Endodermal cell (in vitro differentiated cells): ENCODE data around the gene SDC4. TPM values are rescaled to one million over a fixed set of nuclear protein-coding genes. Genes with fewer than 3 reads are reported as not detected.

Experiments used
- DNase-seq: peaks from one replicate; pipeline ENCODE4 v3.0.0-alpha.2; 2017
- H3K27ac ChIP-seq: 2 replicates; pipeline ENCODE4 v1.5.1; 2013; ENCODE audit warnings: mild to moderate bottlenecking, low read depth, low read length, moderate library complexity
- H3K27me3 ChIP-seq: 2 replicates; pipeline ENCODE4 v1.6.1; 2013; ENCODE audit warnings: mild to moderate bottlenecking, low read length, moderate library complexity; ENCODE audit not compliant: insufficient read depth, control insufficient read depth, poor library complexity, severe bottlenecking
- H3K36me3 ChIP-seq: 2 replicates; pipeline ENCODE4 v1.7.0; 2013; ENCODE audit warnings: mild to moderate bottlenecking, low read length, moderate library complexity; ENCODE audit not compliant: control insufficient read depth, insufficient read depth
- H3K4me1 ChIP-seq: one replicate; pipeline ENCODE4 v1.7.0; 2013; ENCODE audit warnings: low read length; ENCODE audit not compliant: control insufficient read depth, insufficient read depth
- H3K4me3 ChIP-seq: 2 replicates; pipeline ENCODE4 v1.5.1; 2013; ENCODE audit warnings: mild to moderate bottlenecking, low read length, moderate library complexity
- H3K9ac ChIP-seq: 2 replicates; pipeline ENCODE4 v1.6.1; 2013; ENCODE audit warnings: mild to moderate bottlenecking, low read length, moderate library complexity; ENCODE audit not compliant: poor library complexity, severe bottlenecking; ENCODE audit errors: extremely low read depth
- H3K9me3 ChIP-seq: 2 replicates; pipeline ENCODE4 v1.6.1; 2013; ENCODE audit warnings: mild to moderate bottlenecking, low read length, moderate library complexity; ENCODE audit not compliant: control insufficient read depth
- H3K27ac Mint-ChIP-seq: 2 replicates; pipeline ENCODE4 v1.8.0; 2020; ENCODE audit warnings: mixed read lengths
- H3K27me3 Mint-ChIP-seq: 2 replicates; pipeline ENCODE4 v1.8.0; 2021; ENCODE audit warnings: mild to moderate bottlenecking, mixed read lengths; ENCODE audit not compliant: insufficient read depth
- H3K36me3 Mint-ChIP-seq: 2 replicates; pipeline ENCODE4 v1.8.0; 2020; ENCODE audit warnings: low read depth, mixed read lengths
- H3K4me1 Mint-ChIP-seq: 2 replicates; pipeline ENCODE4 v1.8.0; 2020; ENCODE audit warnings: mixed read lengths
- H3K4me3 Mint-ChIP-seq: 2 replicates; pipeline ENCODE4 v1.8.0; 2020; ENCODE audit warnings: mild to moderate bottlenecking, moderate library complexity, mixed read lengths
- H3K9me3 Mint-ChIP-seq: 2 replicates; pipeline ENCODE4 v1.8.0; 2020; ENCODE audit warnings: mild to moderate bottlenecking, mixed read lengths
- whole genome bisulfite sequencing, 2 experiments: methylation state at CpG; one replicate each; pipeline versions ENCODE4 v1.1.5 to v1.1.7; 2013; ENCODE audit warnings: missing lambda C conversion rate in 2 of 2, mixed read lengths in 1 of 2; ENCODE audit not compliant: insufficient coverage in 1 of 2, insufficient read length in 1 of 2; 5-methylcytosine and 5-hydroxymethylcytosine counted together
- total RNA-seq, 2 donors: library from RNA; stranded (reverse); fragmentation: NEBNext Ultra II Directional in 1 of 2; extraction: Animal tissue kit (Norgen Biotek cat#: 25700) in 1 of 2; gene quantifications; 2 replicates in 1 of 2; 3 replicates in 1 of 2; pipeline ENCODE4 v1.2.1, GENCODE V29; 2021
- TF ChIP-seq, protein P1 (sequence below): fragments of 200-600 bp; sonication (generic); conservative IDR thresholded peaks from 2 replicates; pipeline ENCODE4 v1.5.0; 2021; ENCODE audit warnings: antibody characterized with exemption, mild to moderate bottlenecking

The SDC4 gene
- total RNA-seq, 2 donors from 2014 or later = 78.0 to 118 TPM

DNA sequence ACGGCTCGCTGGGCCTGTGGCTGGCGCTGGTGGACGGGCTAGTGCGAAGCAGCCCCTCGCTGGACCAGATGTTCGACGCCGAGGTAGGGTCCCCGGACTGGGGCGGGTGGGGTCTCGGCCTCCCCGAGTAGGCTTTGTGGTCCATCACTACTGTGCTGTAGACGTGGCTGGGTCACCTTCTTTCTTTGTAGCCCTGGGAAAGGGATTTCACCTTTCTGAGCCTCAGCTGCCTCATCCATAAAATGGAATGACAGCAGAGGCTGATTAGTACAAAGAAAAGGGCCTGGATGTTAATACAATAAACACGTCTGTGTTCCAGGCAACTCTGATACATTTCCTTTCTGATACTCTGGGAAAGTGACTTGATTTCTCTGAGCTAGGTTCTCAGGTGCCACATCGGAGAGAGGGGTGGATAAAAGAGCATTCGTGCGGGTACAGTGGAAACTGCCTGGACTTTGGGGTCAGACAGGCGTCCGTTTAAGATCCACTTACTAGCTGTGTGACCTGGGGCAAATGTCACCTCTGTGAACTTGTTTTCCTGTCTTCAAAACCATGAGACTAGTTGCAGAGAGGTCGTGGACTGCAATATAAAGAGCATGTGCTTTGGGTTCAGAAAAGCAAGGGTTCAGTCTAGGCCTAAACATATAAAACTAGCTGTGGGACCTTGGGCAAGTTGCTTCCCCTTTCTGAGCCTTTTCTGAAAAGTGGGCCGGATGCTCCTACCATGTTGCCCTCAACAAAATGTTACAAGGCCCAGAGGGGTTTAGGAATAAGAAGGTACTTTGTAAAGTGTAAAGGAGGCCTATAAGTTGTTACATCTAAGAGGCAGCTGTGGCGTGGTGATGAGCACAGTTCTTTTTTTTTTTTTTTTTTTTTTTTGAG is 15.6 kb upstream of the SDC4 start:
- Histone ChIP-seq H3K27me3 (no peaks in the 10 kb centered on the region), H3K4me3 (peak overlapping the region; percentile 88), H3K36me3 (peaks cover 37% of the 10 kb centered on the region), H3K9ac (peak overlapping the region; percentile 84), H3K9me3 (no peaks in the 10 kb centered on the region), H3K27ac (peak overlapping the region; percentile 82), H3K4me1 (no peaks in the 10 kb centered on the region)
- TF ChIP-seq, protein P1, sequence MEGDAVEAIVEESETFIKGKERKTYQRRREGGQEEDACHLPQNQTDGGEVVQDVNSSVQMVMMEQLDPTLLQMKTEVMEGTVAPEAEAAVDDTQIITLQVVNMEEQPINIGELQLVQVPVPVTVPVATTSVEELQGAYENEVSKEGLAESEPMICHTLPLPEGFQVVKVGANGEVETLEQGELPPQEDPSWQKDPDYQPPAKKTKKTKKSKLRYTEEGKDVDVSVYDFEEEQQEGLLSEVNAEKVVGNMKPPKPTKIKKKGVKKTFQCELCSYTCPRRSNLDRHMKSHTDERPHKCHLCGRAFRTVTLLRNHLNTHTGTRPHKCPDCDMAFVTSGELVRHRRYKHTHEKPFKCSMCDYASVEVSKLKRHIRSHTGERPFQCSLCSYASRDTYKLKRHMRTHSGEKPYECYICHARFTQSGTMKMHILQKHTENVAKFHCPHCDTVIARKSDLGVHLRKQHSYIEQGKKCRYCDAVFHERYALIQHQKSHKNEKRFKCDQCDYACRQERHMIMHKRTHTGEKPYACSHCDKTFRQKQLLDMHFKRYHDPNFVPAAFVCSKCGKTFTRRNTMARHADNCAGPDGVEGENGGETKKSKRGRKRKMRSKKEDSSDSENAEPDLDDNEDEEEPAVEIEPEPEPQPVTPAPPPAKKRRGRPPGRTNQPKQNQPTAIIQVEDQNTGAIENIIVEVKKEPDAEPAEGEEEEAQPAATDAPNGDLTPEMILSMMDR = no peak
- DNase-seq = peak; percentile 34
- 32 to 49% methylated on average over 10 to 23 of the region's 23 CpGs for WGBS, 2 experiments
- Mint-ChIP-seq H3K27me3 (no peaks in the 10 kb centered on the region), H3K9me3 (no peaks in the 10 kb centered on the region), H3K4me1 (peaks cover 17% of the 10 kb centered on the region), H3K4me3 (peak overlapping the region; percentile 98), H3K27ac (peak overlapping the region; percentile 100), H3K36me3 (peaks cover 28% of the 10 kb centered on the region)

DNA sequence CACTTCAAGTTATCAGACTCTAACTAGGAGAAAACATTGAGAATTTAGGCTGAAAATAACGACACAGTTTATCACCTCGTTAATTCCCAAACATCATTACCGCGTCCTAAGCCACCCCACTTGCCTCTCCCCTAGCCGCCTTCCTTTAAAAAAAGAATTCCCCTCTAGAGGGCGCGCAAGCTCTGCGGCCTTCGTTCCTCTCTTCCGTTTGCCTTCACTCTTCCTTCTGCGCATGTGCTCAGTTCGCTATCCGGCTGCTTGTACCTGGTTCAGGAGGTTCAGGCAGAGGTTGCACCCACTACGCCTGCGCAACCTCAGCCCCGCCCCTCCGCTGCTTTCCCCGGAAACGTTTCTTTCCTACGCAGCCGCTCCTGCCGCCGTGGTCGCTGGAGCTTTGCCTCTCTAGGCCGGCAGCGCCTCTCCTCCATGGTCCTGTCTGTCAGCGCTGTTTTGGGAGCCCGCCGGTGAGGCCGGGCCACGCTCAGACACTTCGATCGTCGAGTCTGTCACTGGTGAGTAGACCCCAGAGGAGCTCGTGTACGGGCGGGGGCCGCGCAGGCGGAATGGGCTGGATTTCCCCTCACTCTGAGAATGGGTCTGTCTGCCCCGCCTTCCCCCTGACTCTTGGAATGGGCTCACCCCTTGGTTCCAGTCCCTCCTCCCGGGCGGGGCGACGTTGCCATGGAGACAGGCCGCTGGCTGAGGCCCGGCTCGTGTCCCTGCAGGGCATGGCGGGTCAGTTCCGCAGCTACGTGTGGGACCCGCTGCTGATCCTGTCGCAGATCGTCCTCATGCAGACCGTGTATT is 14.8 kb upstream of the SDC4 start, which contains the start of gene SYS1:
Gene SYS1 (plus strand): TSS at position 353 of the 807 bp plus-strand sequence. CDS start 376 bp downstream, at position 729.
- H3K9me3 Mint-ChIP-seq = no peaks in the 10 kb centered on the region
- H3K4me1 Mint-ChIP-seq = peaks cover 24% of the 10 kb centered on the region
- no peaks in the 10 kb centered on the region for H3K27me3 ChIP-seq
- peak within 1 kb of the TSS; percentile 100 for H3K27ac Mint-ChIP-seq
- H3K4me1 ChIP-seq = no peaks in the 10 kb centered on the region
- H3K27me3 Mint-ChIP-seq = no peaks in the 10 kb centered on the region
- peak within 1 kb of the TSS; percentile 98 for H3K4me3 Mint-ChIP-seq
- H3K27ac ChIP-seq = peak within 1 kb of the TSS; percentile 82
- peak; percentile 99 for DNase-seq
- WGBS, 2 experiments = 0% methylated on average over 35 to 55 of the region's 55 CpGs
- peaks cover 23% of the 10 kb centered on the region for H3K36me3 Mint-ChIP-seq
- peaks cover 28% of the 10 kb centered on the region for H3K36me3 ChIP-seq
- H3K9me3 ChIP-seq = no peaks in the 10 kb centered on the region
- peak within 1 kb of the TSS; percentile 84 for H3K9ac ChIP-seq
- TF ChIP-seq, protein P1 = peak; percentile 93
- peak within 1 kb of the TSS; percentile 88 for H3K4me3 ChIP-seq

DNA sequence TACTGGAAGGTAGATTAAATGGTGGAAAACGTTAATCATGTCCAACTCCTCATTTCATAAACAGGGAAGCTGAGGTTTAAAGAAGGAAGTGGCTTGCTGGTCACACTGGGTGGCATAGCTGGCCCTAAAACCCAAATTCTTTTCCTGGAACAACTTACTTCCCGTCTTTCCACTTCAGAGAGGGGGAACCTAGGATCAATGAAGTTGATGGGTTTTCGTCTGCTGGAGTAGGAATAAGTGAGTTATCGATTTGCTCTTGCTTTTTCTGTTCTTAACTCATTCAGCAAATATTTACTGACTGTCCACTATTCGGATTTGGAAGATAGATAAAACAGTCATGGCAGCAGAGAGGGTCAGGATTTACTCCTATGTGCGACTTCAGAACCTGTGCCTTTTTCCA is 13.6 kb upstream of the SDC4 start:
- H3K4me1 Mint-ChIP-seq = peaks cover 26% of the 10 kb centered on the region

More for the DNA sequence above, 13.6 kb upstream of the SDC4 start:
- no peak overlapping the region for H3K4me3 ChIP-seq
- Mint-ChIP-seq H3K9me3 (no peaks in the 10 kb centered on the region), H3K36me3 (peaks cover 11% of the 10 kb centered on the region), H3K27me3 (no peaks in the 10 kb centered on the region), H3K4me3 (no peak overlapping the region), H3K27ac (no peak overlapping the region)
- no peaks in the 10 kb centered on the region for H3K9me3 ChIP-seq
- peak; percentile 10 for DNase-seq
- 90 to 100% methylated on average over 3 to 6 of the region's 6 CpGs for WGBS, 2 experiments
- peaks cover 16% of the 10 kb centered on the region for H3K36me3 ChIP-seq
- TF ChIP-seq, protein P1 = no peak
- H3K4me1 ChIP-seq = no peaks in the 10 kb centered on the region
- no peak overlapping the region for H3K9ac ChIP-seq
- H3K27me3 ChIP-seq = no peaks in the 10 kb centered on the region
- H3K27ac ChIP-seq = no peak overlapping the region
